ENCODE results near the gene JARID2. TPM values are rescaled to one million over a fixed set of nuclear protein-coding genes. Genes with fewer than 3 reads are reported as not detected.
"Not testable (repeated sequence)": the region's sequence is repeated elsewhere in the genome, so short reads cannot be mapped to it uniquely, and the experiment has no call there.

The JARID2 gene
- total RNA-seq, 4 donors from 2014 or later = 6.6 to 8.1 (median 7.5) TPM

- H3K27ac ChIP-seq = no peak overlapping the region
- H3K4me1 ChIP-seq = peaks cover 0 to 3% of the 10 kb centered on the region in 2 donors
- TF ChIP-seq, protein P1, sequence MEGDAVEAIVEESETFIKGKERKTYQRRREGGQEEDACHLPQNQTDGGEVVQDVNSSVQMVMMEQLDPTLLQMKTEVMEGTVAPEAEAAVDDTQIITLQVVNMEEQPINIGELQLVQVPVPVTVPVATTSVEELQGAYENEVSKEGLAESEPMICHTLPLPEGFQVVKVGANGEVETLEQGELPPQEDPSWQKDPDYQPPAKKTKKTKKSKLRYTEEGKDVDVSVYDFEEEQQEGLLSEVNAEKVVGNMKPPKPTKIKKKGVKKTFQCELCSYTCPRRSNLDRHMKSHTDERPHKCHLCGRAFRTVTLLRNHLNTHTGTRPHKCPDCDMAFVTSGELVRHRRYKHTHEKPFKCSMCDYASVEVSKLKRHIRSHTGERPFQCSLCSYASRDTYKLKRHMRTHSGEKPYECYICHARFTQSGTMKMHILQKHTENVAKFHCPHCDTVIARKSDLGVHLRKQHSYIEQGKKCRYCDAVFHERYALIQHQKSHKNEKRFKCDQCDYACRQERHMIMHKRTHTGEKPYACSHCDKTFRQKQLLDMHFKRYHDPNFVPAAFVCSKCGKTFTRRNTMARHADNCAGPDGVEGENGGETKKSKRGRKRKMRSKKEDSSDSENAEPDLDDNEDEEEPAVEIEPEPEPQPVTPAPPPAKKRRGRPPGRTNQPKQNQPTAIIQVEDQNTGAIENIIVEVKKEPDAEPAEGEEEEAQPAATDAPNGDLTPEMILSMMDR (IDR thresholded peaks at IDR 0.05) = no peak
- TF ChIP-seq POLR2A (IDR thresholded peaks at IDR 0.05) = no peak
- no peaks in the 10 kb centered on the region for H3K36me3 ChIP-seq
- no peaks in the 10 kb centered on the region for H3K9me3 ChIP-seq
- intact Hi-C loops (cut with DNase I) = no loop called here
- no peak for DNase-seq
- 89 to 97% methylated on average over 6 of the region's 6 CpGs for WGBS, 2 donors
- H3K4me3 ChIP-seq (replicated peaks in 1 of 3) = no peak overlapping the region
- H3K27me3 ChIP-seq = no peaks in the 10 kb centered on the region
These were observed 42.0 kb downstream of the JARID2 start for GRCh38 chr6:15287670-15288375.

- DNase-seq = no peak
- Histone ChIP-seq H3K36me3 (no peaks in the 10 kb centered on the region), H3K4me3 (replicated peaks in 1 of 3) (no peak overlapping the region), H3K9me3 (no peaks in the 10 kb centered on the region), H3K27ac (no peak overlapping the region), H3K27me3 (no peaks in the 10 kb centered on the region), H3K4me1 (peaks cover 3 to 5% of the 10 kb centered on the region in 2 donors)
- intact Hi-C loops (cut with DNase I) = no loop called here
- WGBS, 2 donors = 97 to 98% methylated on average over 8 of the region's 8 CpGs
- TF ChIP-seq, protein P1 (IDR thresholded peaks at IDR 0.05) = no peak
- TF ChIP-seq POLR2A (IDR thresholded peaks at IDR 0.05) = no peak
These were observed 43.0 kb downstream of the JARID2 start for GRCh38 chr6:15288856-15289255.

GRCh38 chr6:15289456-15289855 lies 43.6 kb downstream of the JARID2 start:
- H3K4me1 ChIP-seq; H3K36me3 ChIP-seq; H3K9me3 ChIP-seq; H3K27ac ChIP-seq; H3K4me3 ChIP-seq (replicated peaks in 1 of 3); intact Hi-C loops (cut with DNase I); DNase-seq; H3K27me3 ChIP-seq: not testable (repeated sequence)
- WGBS, 2 donors = 92 to 93% methylated on average over 7 of the region's 7 CpGs

GRCh38 chr6:15290067-15290680 lies 44.3 kb downstream of the JARID2 start:
- WGBS, 2 donors = 92 to 93% methylated on average over 2 of the region's 2 CpGs
- intact Hi-C loops (cut with DNase I) = no loop called here

GRCh38 chr6:15290962-15291704 lies 45.3 kb downstream of the JARID2 start:
- H3K27me3 ChIP-seq = no peaks in the 10 kb centered on the region

More at GRCh38 chr6:15290067-15290680, 44.3 kb downstream of the JARID2 start:
- DNase-seq = no peak
- no peaks in the 10 kb centered on the region for H3K9me3 ChIP-seq
- H3K4me1 ChIP-seq = peaks cover 3 to 6% of the 10 kb centered on the region in 2 donors
- no peaks in the 10 kb centered on the region for H3K36me3 ChIP-seq
- no peaks in the 10 kb centered on the region for H3K27me3 ChIP-seq
- no peak overlapping the region for H3K27ac ChIP-seq
- no peak overlapping the region for H3K4me3 ChIP-seq (replicated peaks in 1 of 3)
- no peak for TF ChIP-seq POLR2A (IDR thresholded peaks at IDR 0.05)
- TF ChIP-seq, protein P1 (IDR thresholded peaks at IDR 0.05) = no peak

More at GRCh38 chr6:15290962-15291704, 45.3 kb downstream of the JARID2 start:
- no peaks in the 10 kb centered on the region for H3K36me3 ChIP-seq
- H3K4me1 ChIP-seq = peaks cover 3 to 6% of the 10 kb centered on the region in 2 donors
- DNase-seq = no peak
- H3K4me3 ChIP-seq (replicated peaks in 1 of 3) = no peak overlapping the region
- intact Hi-C loops (cut with DNase I) = no loop called here
- no peaks in the 10 kb centered on the region for H3K9me3 ChIP-seq
- TF ChIP-seq POLR2A (IDR thresholded peaks at IDR 0.05) = no peak
- TF ChIP-seq, protein P1 (IDR thresholded peaks at IDR 0.05) = no peak
- 83 to 85% methylated on average over 13 of the region's 13 CpGs for WGBS, 2 donors
- no peak overlapping the region for H3K27ac ChIP-seq

Measured in thyroid gland (tissue), 4 donors.